Muscle of back (tissue), 10 donors: Measurements from ENCODE around the gene GYS1. TPM values are rescaled to one million over a fixed set of nuclear protein-coding genes. Genes with fewer than 3 reads are reported as not detected.

Source experiments
- polyA plus RNA-seq, 10 donors: library from polyadenylated mRNA; unstranded; fragments of 120-200 nt; gene quantifications; one replicate each; pipeline ENCODE4 v1.2.1, GENCODE V29; 2013; ENCODE audit not compliant: insufficient read length in 10 of 10

GYS1 gene
- polyA plus RNA-seq, 10 donors = 52.5 to 103 (median 84.0) TPM

Other genes starting within 250 kb of the GYS1 start
- 1 to 10 TPM in 4 of 10 donors, under 1 TPM in 6; 0.23 to 2.2 (median 0.94) TPM for gene IZUMO1, start 246.4 kb downstream of the GYS1 start, polyA plus RNA-seq
- 1 to 10 TPM in 7 of 10 donors, under 1 TPM in 3; 0.62 to 1.9 (median 1.2) TPM for gene FUT1, start 240.7 kb downstream of the GYS1 start, polyA plus RNA-seq
- gene FGF21, start 237.8 kb downstream of the GYS1 start, polyA plus RNA-seq = not detected
- gene BCAT2, start 182.3 kb downstream of the GYS1 start, polyA plus RNA-seq = 10 to 100 TPM; 19.6 to 24.3 (median 22.4) TPM
- gene HSD17B14, start 156.8 kb downstream of the GYS1 start, polyA plus RNA-seq = 1 to 10 TPM; 2.6 to 4.5 (median 3.2) TPM
- gene PLEKHA4, start 124.7 kb downstream of the GYS1 start, polyA plus RNA-seq = 10 to 100 TPM; 23.6 to 43.5 (median 33.1) TPM
- 10 to 100 TPM; 44.3 to 79.0 (median 62.4) TPM for gene PPP1R15A, start 120.9 kb downstream of the GYS1 start, polyA plus RNA-seq
- gene TULP2, start 94.6 kb downstream of the GYS1 start, polyA plus RNA-seq = under 1 TPM in 5 of 10 donors, not detected in 5; 0.16 to 0.54 (median 0.30) TPM
- gene NUCB1, start 93.0 kb downstream of the GYS1 start, polyA plus RNA-seq = 100 to 1,000 TPM; 118 to 190 (median 146) TPM
- under 1 TPM in 9 of 10 donors, not detected in 1; 0.15 to 0.80 (median 0.39) TPM for gene DHDH, start 59.6 kb downstream of the GYS1 start, polyA plus RNA-seq
- gene BAX, start 38.4 kb downstream of the GYS1 start, polyA plus RNA-seq = 10 to 100 TPM; 32.8 to 56.5 (median 42.7) TPM
- gene FTL, start 28.0 kb downstream of the GYS1 start, polyA plus RNA-seq = 100 to 1,000 TPM; 520 to 975 (median 659) TPM
- 10 to 100 TPM; 43.8 to 73.4 (median 52.0) TPM for gene RUVBL2, start 578 bp upstream of the GYS1 start, polyA plus RNA-seq
- under 1 TPM in 1 of 10 donors, not detected in 9; 0.34 TPM for gene LHB, start 23.8 kb upstream of the GYS1 start, polyA plus RNA-seq
- under 1 TPM in 2 of 10 donors, not detected in 8; 0.19 to 0.54 TPM for gene CGB3, start 31.0 kb upstream of the GYS1 start, polyA plus RNA-seq
- under 1 TPM in 1 of 10 donors, not detected in 9; 0.49 TPM for gene CGB2, start 38.6 kb upstream of the GYS1 start, polyA plus RNA-seq
- under 1 TPM in 1 of 10 donors, not detected in 9; 0.90 TPM for gene CGB1, start 43.6 kb upstream of the GYS1 start, polyA plus RNA-seq
- 1 to 10 TPM in 4 of 10 donors, under 1 TPM in 1, not detected in 5; 0.44 to 2.1 (median 1.5) TPM for gene CGB5, start 50.5 kb upstream of the GYS1 start, polyA plus RNA-seq
- gene CGB8, start 55.8 kb upstream of the GYS1 start, polyA plus RNA-seq = 1 to 10 TPM in 2 of 10 donors, under 1 TPM in 3, not detected in 5; 0.40 to 1.6 (median 0.82) TPM
- 1 to 10 TPM in 3 of 10 donors, under 1 TPM in 7; 0.50 to 1.5 (median 0.66) TPM for gene CGB7, start 64.4 kb upstream of the GYS1 start, polyA plus RNA-seq
- gene NTF4, start 71.5 kb upstream of the GYS1 start, polyA plus RNA-seq = 1 to 10 TPM; 2.4 to 5.8 (median 3.8) TPM
- 1 to 10 TPM; 3.3 to 9.4 (median 7.1) TPM for gene KCNA7, start 79.4 kb upstream of the GYS1 start, polyA plus RNA-seq
- gene SNRNP70, start 92.1 kb upstream of the GYS1 start, polyA plus RNA-seq = 100 to 1,000 TPM; 136 to 261 (median 187) TPM
- gene LIN7B, start 121.1 kb upstream of the GYS1 start, polyA plus RNA-seq = 10 to 100 TPM in 4 of 10 donors, 1 to 10 TPM in 6; 8.1 to 14.5 (median 9.8) TPM
- 1 to 10 TPM in 1 of 10 donors, under 1 TPM in 7, not detected in 2; 0.26 to 1.4 (median 0.64) TPM for gene C19orf73, start 125.8 kb upstream of the GYS1 start, polyA plus RNA-seq
- 10 to 100 TPM in 1 of 10 donors, 1 to 10 TPM in 9; 3.4 to 11.9 (median 6.6) TPM for gene PPFIA3, start 126.2 kb upstream of the GYS1 start, polyA plus RNA-seq
- gene HRC, start 162.1 kb upstream of the GYS1 start, polyA plus RNA-seq = 100 to 1,000 TPM in 9 of 10 donors, 10 to 100 TPM in 1; 77.6 to 154 (median 138) TPM
- gene TRPM4, start 164.5 kb upstream of the GYS1 start, polyA plus RNA-seq = 10 to 100 TPM; 16.8 to 66.3 (median 31.4) TPM